HG02610 (cell line): Measurements from ENCODE around the gene RUSC1.
A peak's percentile ranks its signal among the peaks of the same experiment; 100 is the strongest.
"Not testable (repeated sequence)": the region's sequence is repeated elsewhere in the genome, so short reads cannot be mapped to it uniquely, and the experiment has no call there.

Source experiments
- ATAC-seq: cut with Tn5 transposase; IDR thresholded peaks from one replicate; pipeline ENCODE4 v1.9.1; 2021; ENCODE audit warnings: mild to moderate bottlenecking, moderate library complexity; ENCODE audit not compliant: unreplicated experiment

The RUSC1 gene

GRCh38 chr1:155320661-155321617 lies at the start of gene RUSC1:
Gene RUSC1, plus strand, starts transcription at chr1:155320894. Its CDS starts 880 bp downstream, at chr1:155321774.
- ATAC-seq = peak; percentile 29

- ATAC-seq = peak; percentile 8
These were observed 48.0 kb upstream of the RUSC1 start for GRCh38 chr1:155272466-155273342.

- peak; percentile 86 for ATAC-seq
These were observed 47.1 kb upstream of the RUSC1 start, which contains the start of gene CLK2 for GRCh38 chr1:155273343-155274245. Gene CLK2, minus strand, starts transcription at chr1:155273504. Its CDS starts 2,527 bp downstream, at chr1:155270977.

- ATAC-seq = peak; percentile 69
These were observed 43.4 kb upstream of the RUSC1 start, which contains the start of gene HCN3 for GRCh38 chr1:155277070-155277901. Gene HCN3, plus strand, starts transcription at chr1:155277463. Its CDS starts 128 bp downstream, at chr1:155277591.

GRCh38 chr1:155277902-155278688 lies 42.6 kb upstream of the RUSC1 start:
- no peak for ATAC-seq

GRCh38 chr1:155278689-155279160 lies 42.0 kb upstream of the RUSC1 start:
- no peak for ATAC-seq

- ATAC-seq = no peak
These were observed 41.4 kb upstream of the RUSC1 start for GRCh38 chr1:155279268-155279667.

- ATAC-seq = no peak
These were observed 38.1 kb upstream of the RUSC1 start for GRCh38 chr1:155282488-155283091.

GRCh38 chr1:155284476-155284875 lies 36.2 kb upstream of the RUSC1 start:
- no peak for ATAC-seq

- ATAC-seq = no peak
These were observed 35.6 kb upstream of the RUSC1 start for GRCh38 chr1:155285063-155285462.

- no peak for ATAC-seq
These were observed 35.1 kb upstream of the RUSC1 start for GRCh38 chr1:155285631-155286044.

GRCh38 chr1:155286544-155286943 lies 34.1 kb upstream of the RUSC1 start:
- ATAC-seq = no peak

GRCh38 chr1:155287987-155288543 lies 32.6 kb upstream of the RUSC1 start:
- ATAC-seq = no peak

GRCh38 chr1:155291006-155291405 lies 29.7 kb upstream of the RUSC1 start:
- not testable (repeated sequence) for ATAC-seq

GRCh38 chr1:155293086-155293749 lies 27.5 kb upstream of the RUSC1 start:
- no peak for ATAC-seq

GRCh38 chr1:155294520-155295182 lies 26.0 kb upstream of the RUSC1 start:
- no peak for ATAC-seq
